Thymus (tissue), 11 donors: ENCODE measurements around the gene LCLAT1. TPM values are rescaled to one million over a fixed set of nuclear protein-coding genes. Genes with fewer than 3 reads are reported as not detected.

Experiments
- DNase-seq, 9 donors: peaks; one replicate each; pipeline ENCODE4 v3.0.0-alpha.2; 2013; ENCODE audit warnings: low spot score in 9 of 9, low read depth in 6 of 9, missing footprints in 1 of 9
- H3K27ac ChIP-seq, 2 donors: one replicate each; pipeline ENCODE4 v1.5.1; 2013; ENCODE audit warnings: control low read depth in 1 of 2, low read depth in 1 of 2, low read length in 1 of 2, mild to moderate bottlenecking in 1 of 2, moderate library complexity in 1 of 2
- H3K27me3 ChIP-seq, 2 donors: one replicate each; pipeline ENCODE4 v1.5.1; 2013; ENCODE audit warnings: low read length in 1 of 2; ENCODE audit not compliant: control insufficient read depth in 2 of 2, insufficient read depth in 1 of 2
- H3K36me3 ChIP-seq, 2 donors: one replicate each; pipeline ENCODE4 v1.5.1; 2013; ENCODE audit warnings: low read length in 1 of 2, mild to moderate bottlenecking in 1 of 2, moderate library complexity in 1 of 2; ENCODE audit not compliant: control insufficient read depth in 2 of 2, insufficient read depth in 2 of 2
- H3K4me1 ChIP-seq, 2 donors: one replicate each; pipeline ENCODE4 v1.5.1; 2013; ENCODE audit warnings: low read length in 2 of 2; ENCODE audit not compliant: control insufficient read depth in 2 of 2, insufficient read depth in 2 of 2
- H3K4me3 ChIP-seq, 2 donors: one replicate each; pipeline ENCODE4 v1.5.1; 2013; ENCODE audit warnings: low read length in 2 of 2, control low read depth in 1 of 2, mild to moderate bottlenecking in 1 of 2
- H3K9me3 ChIP-seq, 2 donors: one replicate each; pipeline ENCODE4 v1.5.1; 2013; ENCODE audit warnings: low read length in 1 of 2, mild to moderate bottlenecking in 1 of 2; ENCODE audit not compliant: control insufficient read depth in 2 of 2, insufficient read depth in 1 of 2
- WGBS: extraction: QIAGEN DNeasy Blood & Tissue Kit; methylation state at CpG from one replicate; pipeline ENCODE4 v1.1.7; 2013; 5-methylcytosine and 5-hydroxymethylcytosine counted together
- polyA plus RNA-seq: library from polyadenylated mRNA; stranded (reverse); fragments of 200-250 nt; gene quantifications from one replicate; pipeline ENCODE4 v1.2.3, GENCODE V29; 2013
- total RNA-seq: library from RNA; stranded (reverse); fragments of 120-200 nt; gene quantifications from one replicate; pipeline ENCODE4 v1.2.4, GENCODE V29; 2013
- donor health status: healthy.

The LCLAT1 gene
- total and polyA plus RNA-seq, 2 donors: 5.0 to 12.9 TPM

GRCh38 chr2:30673127-30673526 lies 226.1 kb downstream of the LCLAT1 start:
- Histone ChIP-seq H3K27me3 (no peaks in the 10 kb centered on the region), H3K4me3 (no peak overlapping the region), H3K36me3 (no peaks in the 10 kb centered on the region), H3K27ac (no peak overlapping the region), H3K4me1 (no peaks in the 10 kb centered on the region), H3K9me3 (peaks cover 1 to 7% of the 10 kb centered on the region in 2 donors)
- WGBS: 95% methylated on average over 4 of the region's 4 CpGs
- DNase-seq: no peak

GRCh38 chr2:30675758-30676157 lies 228.7 kb downstream of the LCLAT1 start:
- WGBS: over 99% methylated on average over 2 of the region's 2 CpGs
- no peak for DNase-seq
- no peaks in the 10 kb centered on the region for H3K36me3 ChIP-seq
- H3K4me3 ChIP-seq: no peak overlapping the region
- peaks cover 0 to 2% of the 10 kb centered on the region in 2 donors for H3K9me3 ChIP-seq
- no peaks in the 10 kb centered on the region for H3K4me1 ChIP-seq
- no peaks in the 10 kb centered on the region for H3K27me3 ChIP-seq
- H3K27ac ChIP-seq: no peak overlapping the region

GRCh38 chr2:30677231-30677630 lies 230.2 kb downstream of the LCLAT1 start:
- Histone ChIP-seq H3K27me3 (no peaks in the 10 kb centered on the region), H3K36me3 (no peaks in the 10 kb centered on the region), H3K9me3 (no peaks in the 10 kb centered on the region), H3K4me3 (no peak overlapping the region), H3K4me1 (no peaks in the 10 kb centered on the region), H3K27ac (no peak overlapping the region)
- DNase-seq: no peak

- H3K4me1 ChIP-seq: no peaks in the 10 kb centered on the region
- 94% methylated on average over 5 of the region's 5 CpGs for WGBS
- no peaks in the 10 kb centered on the region for H3K9me3 ChIP-seq
- H3K4me3 ChIP-seq: no peak overlapping the region
- DNase-seq: no peak
- H3K27ac ChIP-seq: no peak overlapping the region
- no peaks in the 10 kb centered on the region for H3K27me3 ChIP-seq
- no peaks in the 10 kb centered on the region for H3K36me3 ChIP-seq
Observed at GRCh38 chr2:30677861-30678385, 230.9 kb downstream of the LCLAT1 start.

- H3K4me1 ChIP-seq: no peaks in the 10 kb centered on the region
- DNase-seq: no peak
- no peak overlapping the region for H3K4me3 ChIP-seq
- no peak overlapping the region for H3K27ac ChIP-seq
- WGBS: 85% methylated on average over 11 of the region's 11 CpGs
- no peaks in the 10 kb centered on the region for H3K27me3 ChIP-seq
- H3K9me3 ChIP-seq: no peaks in the 10 kb centered on the region
- no peaks in the 10 kb centered on the region for H3K36me3 ChIP-seq
Observed at GRCh38 chr2:30678410-30679137, 231.5 kb downstream of the LCLAT1 start.

GRCh38 chr2:30679426-30680088 lies 232.5 kb downstream of the LCLAT1 start:
- 88% methylated on average over 12 of the region's 12 CpGs for WGBS
- Histone ChIP-seq H3K4me3 (no peak overlapping the region), H3K9me3 (no peaks in the 10 kb centered on the region), H3K4me1 (no peaks in the 10 kb centered on the region), H3K36me3 (no peaks in the 10 kb centered on the region), H3K27ac (no peak overlapping the region), H3K27me3 (no peaks in the 10 kb centered on the region)
- no peak for DNase-seq

GRCh38 chr2:30680121-30680520 lies 233.1 kb downstream of the LCLAT1 start:
- Histone ChIP-seq H3K27ac (no peak overlapping the region), H3K4me1 (no peaks in the 10 kb centered on the region), H3K36me3 (no peaks in the 10 kb centered on the region), H3K9me3 (no peaks in the 10 kb centered on the region), H3K27me3 (no peaks in the 10 kb centered on the region), H3K4me3 (no peak overlapping the region)
- DNase-seq: no peak
- WGBS: 100% methylated on average over 3 of the region's 3 CpGs

GRCh38 chr2:30681022-30681421 lies 234.0 kb downstream of the LCLAT1 start:
- Histone ChIP-seq H3K36me3 (no peaks in the 10 kb centered on the region), H3K9me3 (no peaks in the 10 kb centered on the region), H3K4me3 (no peak overlapping the region), H3K27me3 (no peaks in the 10 kb centered on the region), H3K27ac (no peak overlapping the region), H3K4me1 (no peaks in the 10 kb centered on the region)
- DNase-seq: no peak
- WGBS: 90% methylated on average over 4 of the region's 4 CpGs

GRCh38 chr2:30683236-30683956 lies 236.3 kb downstream of the LCLAT1 start:
- no peaks in the 10 kb centered on the region for H3K36me3 ChIP-seq
- H3K9me3 ChIP-seq: no peaks in the 10 kb centered on the region
- no peaks in the 10 kb centered on the region for H3K27me3 ChIP-seq
- DNase-seq: peak in 2 of 9 donors; percentile 8 to 14
- no peak overlapping the region for H3K4me3 ChIP-seq
- WGBS: 91% methylated on average over 8 of the region's 8 CpGs
- H3K4me1 ChIP-seq: no peaks in the 10 kb centered on the region
- H3K27ac ChIP-seq: no peak overlapping the region
